GM21447 (cell line): Measurements from ENCODE around the gene KCNG1.

ENCODE experiments used
- ATAC-seq: cut with Tn5 transposase; IDR thresholded peaks from one replicate; pipeline ENCODE4 v1.9.1; 2021; ENCODE audit not compliant: unreplicated experiment

KCNG1 gene

DNA sequence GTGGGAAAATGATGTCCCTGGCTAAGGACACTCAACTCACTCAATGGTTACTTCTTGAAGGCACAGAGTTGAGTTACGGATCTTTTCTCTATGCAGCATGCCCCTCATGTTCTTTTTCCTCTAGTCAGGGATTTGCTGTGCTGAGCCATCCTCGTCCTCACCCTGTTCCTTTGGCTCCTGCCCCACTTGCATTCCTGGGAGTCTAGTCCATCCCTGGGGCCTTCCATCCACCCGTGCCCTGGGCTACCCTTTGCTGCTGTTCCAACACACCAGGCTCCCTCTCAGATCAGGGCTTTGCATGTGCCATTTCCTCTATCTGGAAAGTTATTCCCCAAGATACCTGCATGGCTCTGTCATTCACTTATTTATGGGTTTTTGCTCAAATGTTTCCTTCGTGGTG, 13.3 kb upstream of the KCNG1 start:
- ATAC-seq, result no peak

- ATAC-seq, result no peak
These were observed 12.2 kb upstream of the KCNG1 start for GRCh38 chr20:51034988-51035656.

DNA sequence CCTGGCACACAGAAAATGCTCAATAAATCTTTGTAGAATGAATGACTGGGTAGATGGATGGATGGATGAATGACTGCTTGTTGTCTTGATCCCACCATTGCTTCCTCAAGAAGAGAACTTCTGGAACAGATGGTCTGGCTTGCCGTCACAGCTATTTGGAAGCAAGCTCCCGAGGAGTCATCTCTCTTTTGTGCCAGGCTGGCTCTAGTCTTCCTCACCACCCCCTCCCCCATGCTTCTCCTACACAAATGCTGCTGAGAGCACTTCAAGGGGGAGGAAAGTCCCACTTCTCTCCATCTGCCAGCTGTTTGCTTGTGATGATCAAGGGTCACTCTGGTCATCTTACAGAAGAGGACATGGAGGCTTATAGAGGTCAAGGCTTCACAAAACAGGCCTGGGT, 11.6 kb upstream of the KCNG1 start:
- no peak for ATAC-seq

GRCh38 chr20:51029963-51030920, 7.3 kb upstream of the KCNG1 start:
- ATAC-seq, result no peak

DNA sequence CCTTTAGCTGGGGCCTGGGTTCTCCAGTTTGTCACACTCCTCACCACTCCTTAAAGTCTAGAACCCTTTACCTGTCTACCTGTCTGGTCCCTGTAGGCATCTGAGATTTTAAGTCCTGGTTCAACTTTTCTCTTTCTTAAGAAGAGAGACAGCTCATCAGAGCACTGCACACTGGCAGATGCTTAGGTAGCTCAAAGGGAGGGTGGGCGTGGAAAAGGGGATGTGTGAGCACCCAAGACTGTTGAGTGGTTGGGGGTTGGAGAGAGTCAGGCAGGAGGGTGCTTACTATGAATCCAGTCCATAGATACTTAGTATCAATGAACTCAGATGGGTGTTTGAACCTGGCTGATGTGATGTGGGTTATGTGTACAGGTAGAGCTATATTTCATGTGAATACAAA, 6.6 kb upstream of the KCNG1 start:
- no peak for ATAC-seq

- no peak for ATAC-seq
These were observed 5.8 kb upstream of the KCNG1 start for GRCh38 chr20:51028616-51029212.

DNA sequence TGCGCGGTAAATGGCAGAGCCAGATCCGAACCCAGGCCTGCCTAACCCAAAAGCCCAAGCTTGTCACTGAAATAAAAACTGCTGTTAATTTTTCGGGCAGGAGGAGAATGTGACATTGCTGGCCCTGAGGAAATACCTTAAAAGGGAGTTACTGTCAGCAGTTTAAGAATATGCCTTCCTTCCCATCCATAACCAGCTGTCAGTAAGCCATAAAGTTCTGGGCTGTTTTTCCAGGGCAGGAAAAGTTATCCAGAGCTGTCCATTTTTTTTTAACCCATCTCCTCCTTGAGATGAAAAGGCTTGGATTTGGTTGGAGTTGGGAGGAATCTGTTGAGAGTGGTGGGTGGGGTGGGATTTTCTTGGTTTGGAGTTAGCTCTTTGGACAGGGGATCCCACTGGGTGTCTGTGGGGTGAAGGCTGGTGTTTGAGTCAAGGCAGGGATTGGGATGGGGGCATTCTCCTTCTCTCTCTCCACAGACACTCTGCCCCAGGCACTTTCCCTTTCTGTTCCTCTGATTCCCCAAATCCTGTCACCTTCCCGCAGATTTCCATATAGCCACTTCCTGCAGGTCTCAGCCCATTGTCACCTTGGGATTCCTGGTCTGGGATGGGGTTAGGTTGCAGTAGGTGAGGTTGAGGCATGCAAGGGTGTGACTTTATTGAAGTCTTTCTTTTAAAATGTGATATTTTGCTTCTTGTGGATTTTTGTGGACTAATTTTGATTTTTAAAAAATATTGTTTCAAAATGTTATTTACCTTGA, 4.3 kb upstream of the KCNG1 start:
- ATAC-seq, result no peak

- ATAC-seq, result no peak
These were observed 3.4 kb upstream of the KCNG1 start for GRCh38 chr20:51026269-51026668.

DNA sequence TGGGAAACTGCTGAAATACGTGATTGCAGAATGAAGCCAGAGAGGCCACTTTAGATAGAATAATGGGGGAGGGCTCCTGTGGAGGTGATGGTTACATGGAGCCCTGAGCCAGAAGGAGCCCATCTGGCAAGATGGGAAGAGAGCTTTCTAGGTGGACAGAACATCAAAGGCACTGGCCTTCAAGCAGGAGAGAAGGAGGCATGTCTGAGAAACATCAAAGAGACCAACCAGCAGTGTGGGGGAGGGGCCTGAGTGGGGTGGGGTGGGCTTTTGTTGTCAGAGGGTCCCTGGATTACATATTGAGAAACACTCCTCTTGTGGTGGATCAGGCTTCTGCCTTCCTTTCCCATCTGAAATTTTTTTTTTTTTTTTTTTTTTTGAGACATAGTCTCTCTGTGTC, 1.9 kb upstream of the KCNG1 start:
- no peak for ATAC-seq

GRCh38 chr20:51023617-51024155, 779 bp upstream of the KCNG1 start:
- no peak for ATAC-seq

GRCh38 chr20:51022227-51022802, 592 bp downstream of the KCNG1 start:
- ATAC-seq, result no peak

DNA sequence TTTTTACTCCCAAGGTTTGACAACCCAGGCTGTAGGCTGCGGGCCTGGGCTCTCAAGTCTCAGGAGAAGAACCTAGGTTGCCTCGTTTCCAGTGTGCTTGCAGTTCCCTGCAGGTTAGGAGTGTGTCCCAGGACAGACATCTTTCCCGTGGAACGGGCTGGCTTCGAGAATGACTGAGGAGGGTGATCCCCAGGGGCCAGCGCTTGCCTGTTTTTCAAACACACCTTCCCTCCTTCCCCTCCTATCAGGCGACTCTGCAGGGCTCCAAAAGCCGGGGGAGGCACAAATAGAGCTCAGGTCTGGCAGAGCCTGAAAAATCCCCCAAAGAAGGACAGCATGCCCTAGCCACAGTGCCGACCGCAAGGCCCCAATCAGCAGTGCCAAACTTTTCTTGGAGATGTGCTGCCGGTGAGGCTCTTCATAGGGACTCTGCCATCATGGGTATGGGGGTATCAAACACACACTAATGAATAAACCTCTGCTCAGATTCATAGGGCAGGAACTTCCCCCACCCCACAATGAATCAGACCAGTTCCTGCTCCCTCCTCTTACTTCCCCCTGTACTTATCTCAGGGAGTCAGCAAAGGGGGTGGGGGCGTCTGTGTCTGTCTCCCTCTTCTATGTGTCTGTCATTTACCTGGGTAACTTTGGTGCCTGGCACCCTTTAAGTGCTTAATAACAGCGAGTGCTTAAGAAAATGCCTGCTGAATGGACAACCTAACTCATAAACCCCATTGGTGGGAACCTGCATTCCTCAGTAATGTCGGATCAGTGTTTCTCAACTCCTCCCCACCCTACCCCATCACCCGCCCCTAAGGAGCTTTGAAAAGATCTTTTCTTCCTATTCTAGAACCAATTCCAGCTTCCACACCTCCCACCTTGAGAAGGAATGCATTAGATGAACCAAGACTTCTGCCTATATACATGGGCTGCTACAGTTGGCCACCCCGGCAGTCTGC, 1.6 kb downstream of the KCNG1 start:
- ATAC-seq, result no peak

DNA sequence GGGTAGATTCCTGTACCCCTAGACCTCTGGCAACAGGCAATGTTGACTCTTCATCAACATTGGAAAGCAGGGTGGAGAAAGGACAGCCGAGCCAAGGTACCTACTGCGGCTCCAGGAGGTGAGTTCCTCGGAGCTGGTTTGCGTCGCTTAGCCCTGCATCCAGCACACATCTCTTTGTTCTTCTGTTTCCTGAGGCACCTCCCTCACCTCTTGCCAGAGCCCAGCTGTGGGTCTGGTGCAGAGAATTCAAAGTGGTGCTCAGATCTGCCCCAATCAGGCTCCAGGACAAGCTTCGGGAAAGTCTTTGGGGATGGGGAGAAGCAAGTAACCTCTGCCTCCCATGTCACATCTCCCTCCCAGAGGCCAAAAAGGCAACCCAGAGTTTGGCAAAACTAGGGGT, 2.2 kb downstream of the KCNG1 start:
- no peak for ATAC-seq

- ATAC-seq, result no peak
These were observed 3.0 kb downstream of the KCNG1 start for GRCh38 chr20:51019656-51020592.

DNA sequence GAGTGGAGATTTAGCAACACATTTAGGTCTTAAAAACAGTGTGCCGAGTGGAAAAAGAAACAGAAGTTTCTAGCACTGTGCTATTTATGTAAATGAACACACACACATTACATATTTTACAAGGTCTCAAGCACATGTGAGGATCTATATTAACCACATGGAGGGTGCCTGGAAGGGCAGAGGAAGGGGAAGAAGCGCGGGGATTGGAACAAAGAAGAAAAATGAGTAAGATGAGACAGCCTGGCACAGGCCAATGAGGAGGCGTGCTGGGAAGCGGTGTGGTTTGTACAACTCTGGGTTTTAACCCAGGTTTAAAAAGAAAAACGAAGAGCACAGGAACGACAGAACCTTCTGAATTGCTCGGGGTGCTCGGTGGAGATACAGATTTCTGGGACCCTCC, 5.7 kb downstream of the KCNG1 start:
- ATAC-seq, result no peak

DNA sequence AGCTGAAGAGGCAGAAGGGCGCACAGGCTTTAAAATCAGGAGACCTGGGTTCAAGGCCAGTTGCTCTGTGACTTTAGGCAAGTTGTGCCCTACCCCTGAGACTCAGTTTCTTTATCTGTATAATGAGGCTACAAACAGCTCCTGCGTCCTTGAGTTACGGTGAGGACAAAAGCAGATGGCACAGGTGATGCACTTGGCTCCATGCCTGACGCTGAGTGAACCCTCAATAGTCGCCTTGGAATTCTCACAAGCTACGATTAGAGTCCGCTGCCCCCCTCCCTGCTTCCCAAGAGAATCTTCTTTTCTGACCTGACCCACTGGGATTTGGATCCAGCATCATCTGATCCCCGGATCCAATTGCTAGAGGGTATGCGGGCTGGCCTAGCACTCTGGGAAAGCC, 6.4 kb downstream of the KCNG1 start:
- ATAC-seq, result no peak

GRCh38 chr20:51014797-51015722, 7.8 kb downstream of the KCNG1 start:
- ATAC-seq, result no peak
